Measurements from ENCODE around the gene OTULIN. TPM values are rescaled to one million over a fixed set of nuclear protein-coding genes. Genes with fewer than 3 reads are reported as not detected.
A peak's percentile ranks its signal among the peaks of the same experiment; 100 is the strongest.

Gene OTULIN
- polyA plus RNA-seq, 1 of the 3 experiments (the other 2 are of a cell fraction), result 6.6 TPM

GRCh38 chr5:14726066-14726838 lies 61.7 kb downstream of the OTULIN start:
- no peaks in the 10 kb centered on the region for H4K20me1 ChIP-seq (ENCODE audit: insufficient read depth)
- no peaks in the 10 kb centered on the region for H3K27me3 ChIP-seq (ENCODE audit: insufficient read depth)
- no peaks in the 10 kb centered on the region for H3K79me2 ChIP-seq (ENCODE audit: insufficient read depth)
- 87% methylated on average over 14 of the region's 14 CpGs for WGBS (ENCODE audit: low lambda C conversion rate)
- 0 out of 4 replicates have a peak, but pooled peaks cover 0 to 7% of the 10 kb centered on the region in 2 experiments for H3K4me1 ChIP-seq (ENCODE audit: control insufficient read depth in 1 of 2, insufficient read depth in 2 of 2, low read depth in 1 of 2, low read length in 1 of 2)
- H3K4me3 ChIP-seq (ENCODE audit: low read depth in 2 of 2, low read length in 1 of 2), result no peak overlapping the region
- H3K9ac ChIP-seq, result no peak overlapping the region
- peaks cover 0 to 8% of the 10 kb centered on the region in 2 experiments for H3K36me3 ChIP-seq (replicated peaks in 1 of 2; ENCODE audit: control insufficient read depth in 1 of 2, insufficient read depth in 2 of 2, low read length in 1 of 2)
- H3F3A ChIP-seq (replicated peaks; ENCODE audit: insufficient read depth), result peaks cover under 1% of the 10 kb centered on the region
- no peak for DNase-seq
- TF ChIP-seq TAF1 (IDR thresholded peaks at IDR 0.05; ENCODE audit: borderline replicate concordance, low read depth, low read length), result no peak
- TF ChIP-seq NRF1 (IDR thresholded peaks at IDR 0.05; ENCODE audit: low read depth, low read length), result no peak
- no peak for TF ChIP-seq TCF12 (IDR thresholded peaks at IDR 0.05)
- no peak for TF ChIP-seq CHD2 (IDR thresholded peaks at IDR 0.05; ENCODE audit: low read length, partially characterized antibody)
- TF ChIP-seq ELF1 (IDR thresholded peaks at IDR 0.05), result no peak
- TF ChIP-seq FOXM1 (IDR thresholded peaks at IDR 0.05; ENCODE audit: low read depth), result no peak
- no peak for TF ChIP-seq EZH2phosphoT487 (IDR thresholded peaks at IDR 0.05; ENCODE audit: borderline replicate concordance, low read depth)
- TF ChIP-seq EP300 (IDR thresholded peaks at IDR 0.05; ENCODE audit: borderline replicate concordance in 1 of 2, low read depth in 1 of 2, low read length in 1 of 2), result no peak
- no peak for TF ChIP-seq JUND (IDR thresholded peaks at IDR 0.05)
- TF ChIP-seq, protein P1, sequence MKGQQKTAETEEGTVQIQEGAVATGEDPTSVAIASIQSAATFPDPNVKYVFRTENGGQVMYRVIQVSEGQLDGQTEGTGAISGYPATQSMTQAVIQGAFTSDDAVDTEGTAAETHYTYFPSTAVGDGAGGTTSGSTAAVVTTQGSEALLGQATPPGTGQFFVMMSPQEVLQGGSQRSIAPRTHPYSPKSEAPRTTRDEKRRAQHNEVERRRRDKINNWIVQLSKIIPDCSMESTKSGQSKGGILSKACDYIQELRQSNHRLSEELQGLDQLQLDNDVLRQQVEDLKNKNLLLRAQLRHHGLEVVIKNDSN (IDR thresholded peaks at IDR 0.05; ENCODE audit: borderline replicate concordance, low read depth), result no peak
- 0 out of 4 replicates have a peak overlapping the region, but pooled peaks of 1 of the 2 experiments have one; percentile 28 for H3K27ac ChIP-seq (ENCODE audit: low read depth in 2 of 2, low read length in 1 of 2)
- ChIA-PET POLR2A (no interaction called here), CTCF (interaction anchor here (0.6 to 7.0 kb wide), 25 partner anchors 9 to 362 kb away, joined by 3 to 203 read pairs (median 9); no protein-coding TSS in a partner anchor)
- H3K9me3 ChIP-seq, result no peaks in the 10 kb centered on the region
- no peak overlapping the region for H3K4me2 ChIP-seq
- H3K9me2 ChIP-seq, result no peaks in the 10 kb centered on the region
- H2AFZ ChIP-seq (ENCODE audit: low read depth), result no peak overlapping the region

GRCh38 chr5:14727428-14727865 lies 62.9 kb downstream of the OTULIN start:
- Histone ChIP-seq H3K4me1 (ENCODE audit: control insufficient read depth in 1 of 2, insufficient read depth in 2 of 2, low read depth in 1 of 2, low read length in 1 of 2) (0 out of 4 replicates have a peak, but pooled peaks cover 0 to 7% of the 10 kb centered on the region in 2 experiments), H4K20me1 (ENCODE audit: insufficient read depth) (no peaks in the 10 kb centered on the region), H3K9ac (no peak overlapping the region), H3K27me3 (ENCODE audit: insufficient read depth) (no peaks in the 10 kb centered on the region), H3K36me3 (replicated peaks in 1 of 2; ENCODE audit: control insufficient read depth in 1 of 2, insufficient read depth in 2 of 2, low read length in 1 of 2) (peaks cover 0 to 8% of the 10 kb centered on the region in 2 experiments), H3K4me2 (no peak overlapping the region), H3K9me3 (no peaks in the 10 kb centered on the region), H3K4me3 (ENCODE audit: low read depth in 2 of 2, low read length in 1 of 2) (no peak overlapping the region; a peak in 1 of 4 replicates), H2AFZ (ENCODE audit: low read depth) (no peak overlapping the region), H3K27ac (ENCODE audit: low read depth in 2 of 2, low read length in 1 of 2) (no peak overlapping the region), H3K79me2 (ENCODE audit: insufficient read depth) (no peaks in the 10 kb centered on the region), H3K9me2 (no peaks in the 10 kb centered on the region), H3F3A (replicated peaks; ENCODE audit: insufficient read depth) (no peaks in the 10 kb centered on the region)
- WGBS (ENCODE audit: low lambda C conversion rate), result 12% methylated on average over 7 of the region's 7 CpGs
- ChIA-PET CTCF (interaction anchor here (0.5 to 7.0 kb wide), 71 partner anchors 8 to 812 kb away, joined by 3 to 203 read pairs (median 5); partner anchors contain the start of gene ANKH), POLR2A (no interaction called here)
- DNase-seq, result peak; percentile 81
- TF ChIP-seq, protein P2, sequence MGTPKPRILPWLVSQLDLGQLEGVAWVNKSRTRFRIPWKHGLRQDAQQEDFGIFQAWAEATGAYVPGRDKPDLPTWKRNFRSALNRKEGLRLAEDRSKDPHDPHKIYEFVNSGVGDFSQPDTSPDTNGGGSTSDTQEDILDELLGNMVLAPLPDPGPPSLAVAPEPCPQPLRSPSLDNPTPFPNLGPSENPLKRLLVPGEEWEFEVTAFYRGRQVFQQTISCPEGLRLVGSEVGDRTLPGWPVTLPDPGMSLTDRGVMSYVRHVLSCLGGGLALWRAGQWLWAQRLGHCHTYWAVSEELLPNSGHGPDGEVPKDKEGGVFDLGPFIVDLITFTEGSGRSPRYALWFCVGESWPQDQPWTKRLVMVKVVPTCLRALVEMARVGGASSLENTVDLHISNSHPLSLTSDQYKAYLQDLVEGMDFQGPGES (IDR thresholded peaks at IDR 0.05; ENCODE audit: low read depth, low read length), result no peak
- TF ChIP-seq TCF12 (IDR thresholded peaks at IDR 0.05), result no peak
- no peak for TF ChIP-seq GATA2 (CRISPR knock-in tag; IDR thresholded peaks at IDR 0.05)
- TF ChIP-seq, protein P3, sequence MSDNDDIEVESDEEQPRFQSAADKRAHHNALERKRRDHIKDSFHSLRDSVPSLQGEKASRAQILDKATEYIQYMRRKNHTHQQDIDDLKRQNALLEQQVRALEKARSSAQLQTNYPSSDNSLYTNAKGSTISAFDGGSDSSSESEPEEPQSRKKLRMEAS (IDR thresholded peaks at IDR 0.05; ENCODE audit: low read depth), result no peak; the same call in 1 of the 2 replicates
- no peak for TF ChIP-seq FOSL2 (IDR thresholded peaks at IDR 0.05; ENCODE audit: borderline replicate concordance, low read depth)
- no peak for TF ChIP-seq EP300 (IDR thresholded peaks at IDR 0.05; ENCODE audit: borderline replicate concordance in 1 of 2, low read depth in 1 of 2, low read length in 1 of 2)
- TF ChIP-seq TEAD4 (IDR thresholded peaks at IDR 0.05; ENCODE audit: borderline replicate concordance, insufficient read depth), result no peak
- no peak for TF ChIP-seq POLR2AphosphoS5 (IDR thresholded peaks at IDR 0.05; ENCODE audit: low read depth, low read length)
- TF ChIP-seq SIN3A (IDR thresholded peaks at IDR 0.05; ENCODE audit: borderline replicate concordance, low read depth, low read length), result no peak
- no peak for TF ChIP-seq TAF1 (IDR thresholded peaks at IDR 0.05; ENCODE audit: borderline replicate concordance, low read depth, low read length)
- TF ChIP-seq CHD2 (IDR thresholded peaks at IDR 0.05; ENCODE audit: low read length, partially characterized antibody), result peak; percentile 29
- no peak for TF ChIP-seq GABPA (IDR thresholded peaks at IDR 0.05; ENCODE audit: low read depth)
- TF ChIP-seq FOXM1 (IDR thresholded peaks at IDR 0.05; ENCODE audit: low read depth), result no peak
- no peak for TF ChIP-seq ELF1 (IDR thresholded peaks at IDR 0.05)
- TF ChIP-seq, protein P4, sequence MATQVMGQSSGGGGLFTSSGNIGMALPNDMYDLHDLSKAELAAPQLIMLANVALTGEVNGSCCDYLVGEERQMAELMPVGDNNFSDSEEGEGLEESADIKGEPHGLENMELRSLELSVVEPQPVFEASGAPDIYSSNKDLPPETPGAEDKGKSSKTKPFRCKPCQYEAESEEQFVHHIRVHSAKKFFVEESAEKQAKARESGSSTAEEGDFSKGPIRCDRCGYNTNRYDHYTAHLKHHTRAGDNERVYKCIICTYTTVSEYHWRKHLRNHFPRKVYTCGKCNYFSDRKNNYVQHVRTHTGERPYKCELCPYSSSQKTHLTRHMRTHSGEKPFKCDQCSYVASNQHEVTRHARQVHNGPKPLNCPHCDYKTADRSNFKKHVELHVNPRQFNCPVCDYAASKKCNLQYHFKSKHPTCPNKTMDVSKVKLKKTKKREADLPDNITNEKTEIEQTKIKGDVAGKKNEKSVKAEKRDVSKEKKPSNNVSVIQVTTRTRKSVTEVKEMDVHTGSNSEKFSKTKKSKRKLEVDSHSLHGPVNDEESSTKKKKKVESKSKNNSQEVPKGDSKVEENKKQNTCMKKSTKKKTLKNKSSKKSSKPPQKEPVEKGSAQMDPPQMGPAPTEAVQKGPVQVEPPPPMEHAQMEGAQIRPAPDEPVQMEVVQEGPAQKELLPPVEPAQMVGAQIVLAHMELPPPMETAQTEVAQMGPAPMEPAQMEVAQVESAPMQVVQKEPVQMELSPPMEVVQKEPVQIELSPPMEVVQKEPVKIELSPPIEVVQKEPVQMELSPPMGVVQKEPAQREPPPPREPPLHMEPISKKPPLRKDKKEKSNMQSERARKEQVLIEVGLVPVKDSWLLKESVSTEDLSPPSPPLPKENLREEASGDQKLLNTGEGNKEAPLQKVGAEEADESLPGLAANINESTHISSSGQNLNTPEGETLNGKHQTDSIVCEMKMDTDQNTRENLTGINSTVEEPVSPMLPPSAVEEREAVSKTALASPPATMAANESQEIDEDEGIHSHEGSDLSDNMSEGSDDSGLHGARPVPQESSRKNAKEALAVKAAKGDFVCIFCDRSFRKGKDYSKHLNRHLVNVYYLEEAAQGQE (IDR thresholded peaks at IDR 0.05; ENCODE audit: low read depth, low read length), result no peak

Measured in SK-N-SH (cell line).